HG03135 (cell line): Measurements from ENCODE around the gene OLA1.

Experiments
- ATAC-seq: cut with Tn5 transposase; IDR thresholded peaks from one replicate; pipeline ENCODE4 v1.9.1; 2021; ENCODE audit warnings: mild to moderate bottlenecking, moderate library complexity; ENCODE audit not compliant: unreplicated experiment

Gene OLA1

GRCh38 chr2:174071321-174071720 is 177.0 kb downstream of the OLA1 start:
- no peak for ATAC-seq

GRCh38 chr2:174070281-174070680 is 178.1 kb downstream of the OLA1 start:
- no peak for ATAC-seq

GRCh38 chr2:174067815-174068214 is 180.5 kb downstream of the OLA1 start:
- no peak for ATAC-seq

- ATAC-seq, result no peak
Measured at GRCh38 chr2:174066871-174067270, 181.5 kb downstream of the OLA1 start.

GRCh38 chr2:174063492-174064092 is 184.7 kb downstream of the OLA1 start:
- ATAC-seq, result no peak

GRCh38 chr2:174062934-174063333 is 185.4 kb downstream of the OLA1 start:
- ATAC-seq, result no peak

- no peak for ATAC-seq
Measured at GRCh38 chr2:174059884-174060244, 188.5 kb downstream of the OLA1 start.

- no peak for ATAC-seq
Measured at GRCh38 chr2:174059178-174059883, 189.0 kb downstream of the OLA1 start.

GRCh38 chr2:174058456-174058855 is 189.9 kb downstream of the OLA1 start:
- ATAC-seq, result no peak

GRCh38 chr2:174058026-174058425 is 190.3 kb downstream of the OLA1 start:
- ATAC-seq, result no peak

GRCh38 chr2:174054926-174055325 is 193.4 kb downstream of the OLA1 start:
- ATAC-seq, result no peak

- ATAC-seq, result no peak
Measured at GRCh38 chr2:174053355-174054151, 194.8 kb downstream of the OLA1 start.

- ATAC-seq, result no peak
Measured at GRCh38 chr2:174052584-174052976, 195.8 kb downstream of the OLA1 start.

GRCh38 chr2:174051741-174052583 is 196.4 kb downstream of the OLA1 start:
- no peak for ATAC-seq

- no peak for ATAC-seq
Measured at GRCh38 chr2:174051068-174051467, 197.3 kb downstream of the OLA1 start.

- no peak for ATAC-seq
Measured at GRCh38 chr2:174049895-174050294, 198.4 kb downstream of the OLA1 start.

- no peak for ATAC-seq
Measured at GRCh38 chr2:174048243-174048642, 200.1 kb downstream of the OLA1 start.

GRCh38 chr2:174047746-174048145 is 200.6 kb downstream of the OLA1 start:
- no peak for ATAC-seq

- ATAC-seq, result no peak
Measured at GRCh38 chr2:174046172-174046571, 202.2 kb downstream of the OLA1 start.

GRCh38 chr2:174044556-174044955 is 203.8 kb downstream of the OLA1 start:
- ATAC-seq, result no peak

GRCh38 chr2:174040417-174040701 is 208.0 kb downstream of the OLA1 start:
- ATAC-seq, result no peak
